H1 (cell line): ENCODE results near the gene RUVBL2. TPM values are rescaled to one million over a fixed set of nuclear protein-coding genes. Genes with fewer than 3 reads are reported as not detected.

ENCODE experiments used
- CTCF ChIA-PET: fragments of 300-600 bp; sonication (Branson Sonifier 250); formaldehyde crosslinking; loops from one replicate; lab custom pipeline; 2021; ENCODE audit not compliant: partially characterized antibody; lab: Charles Lee
- POLR2A ChIA-PET: fragments of 300-600 bp; sonication (Branson Sonifier 250); formaldehyde crosslinking; loops from one replicate; lab custom pipeline; 2021; ENCODE audit warnings: inconsistent platforms; ENCODE audit not compliant: partially characterized antibody; lab: Charles Lee
- DNase-seq, 2 experiments: peaks; one replicate each; pipeline versions ENCODE4 v3.0.0 to v3.0.0-alpha.2; 2010 to 2022; ENCODE audit warnings: low spot score in 2 of 2, low read depth in 1 of 2, mixed read lengths in 1 of 2
- FAIRE-seq: peaks from 2 replicates; lab custom pipeline; 2011; peaks lifted over from hg19 to GRCh38; lab: Jason Lieb, UNC
- H2AFZ ChIP-seq: 2 replicates; pipeline ENCODE4 v1.8.1; 2012; ENCODE audit warnings: low read length, inconsistent platforms
- H2AK5ac ChIP-seq: 2 replicates; pipeline ENCODE4 v1.6.1; 2013; ENCODE audit warnings: low read depth, low read length
- H2BK120ac ChIP-seq: replicated peaks from 2 replicates; pipeline ENCODE3; 2013; ENCODE audit warnings: low read depth, low read length, inconsistent platforms
- H2BK12ac ChIP-seq: 2 replicates; pipeline ENCODE4 v1.6.1; 2013; ENCODE audit warnings: low read depth, low read length
- H2BK15ac ChIP-seq: 2 replicates; pipeline ENCODE4 v1.6.1; 2013; ENCODE audit warnings: low read length
- H2BK20ac ChIP-seq: 2 replicates; pipeline ENCODE4 v1.6.1; 2013; ENCODE audit warnings: low read length
- H2BK5ac ChIP-seq: 2 replicates; pipeline ENCODE4 v1.6.1; 2013; ENCODE audit warnings: low read depth, low read length
- H3K14ac ChIP-seq: 2 replicates; pipeline ENCODE4 v1.6.1; 2013; ENCODE audit warnings: inconsistent platforms; ENCODE audit not compliant: insufficient read length
- H3K18ac ChIP-seq: 2 replicates; pipeline ENCODE4 v1.6.1; 2013; ENCODE audit warnings: low read length; ENCODE audit errors: extremely low read depth
- H3K23ac ChIP-seq: 2 replicates; pipeline ENCODE4 v1.6.1; 2013; ENCODE audit warnings: inconsistent platforms; ENCODE audit not compliant: insufficient read length
- H3K23me2 ChIP-seq: 2 replicates; pipeline ENCODE4 v1.6.1; 2013; ENCODE audit warnings: low read depth, low read length
- H3K27ac ChIP-seq: 2 replicates; pipeline ENCODE4 v1.6.1; 2011; ENCODE audit warnings: low read depth, low read length, inconsistent platforms
- H3K27me3 ChIP-seq, 4 experiments: replicated peaks in 1 of 4; 1 replicate in 1 of 4; 2 replicates in 3 of 4; pipeline versions ENCODE4 v1.6.1 to v1.8.1; 2011 to 2013; ENCODE audit warnings: low read length in 3 of 4, mild to moderate bottlenecking in 3 of 4, inconsistent platforms in 2 of 4, mixed read lengths in 2 of 4, moderate library complexity in 1 of 4; ENCODE audit not compliant: control insufficient read depth in 3 of 4, insufficient read depth in 3 of 4; ENCODE audit errors: extremely low read depth in 1 of 4
- H3K36me3 ChIP-seq, 4 experiments: 2 replicates each; pipeline versions ENCODE4 v1.6.1 to v1.8.1; 2011 to 2013; ENCODE audit warnings: mild to moderate bottlenecking in 4 of 4, low read length in 3 of 4, moderate library complexity in 2 of 4, control low read depth in 1 of 4, inconsistent platforms in 1 of 4; ENCODE audit not compliant: insufficient read depth in 4 of 4, control insufficient read depth in 2 of 4
- H3K4ac ChIP-seq: replicated peaks from 2 replicates; pipeline ENCODE3; 2013; ENCODE audit warnings: low read length, low read depth, mixed read lengths, inconsistent platforms; ENCODE audit not compliant: insufficient read length
- H3K4me1 ChIP-seq, 4 experiments: replicated peaks in 1 of 4; 1 replicate in 1 of 4; 2 replicates in 3 of 4; pipeline versions ENCODE4 v1.6.1 to v1.8.1; 2011 to 2013; ENCODE audit warnings: low read length in 3 of 4, inconsistent platforms in 2 of 4, mixed read lengths in 1 of 4; ENCODE audit not compliant: insufficient read depth in 4 of 4, control insufficient read depth in 3 of 4
- H3K4me2 ChIP-seq, 2 experiments: 2 replicates each; pipeline versions ENCODE4 v1.6.1 to v1.8.1; 2011 to 2013; ENCODE audit warnings: low read depth in 2 of 2, low read length in 2 of 2, control low read depth in 1 of 2, inconsistent platforms in 1 of 2, mild to moderate bottlenecking in 1 of 2; ENCODE audit not compliant: insufficient read depth in 1 of 2
- H3K4me3 ChIP-seq, 4 experiments: fragments of 200-600, 300-600 bp in 1 of 4; sonication (generic), shearing (Covaris generic), sonication (Bioruptor Twin) in 1 of 4; 2 replicates each; pipeline versions ENCODE4 v1.5.1 to v1.8.1; 2011 to 2016; ENCODE audit warnings: low read length in 4 of 4, low read depth in 3 of 4, control low read depth in 2 of 4, inconsistent platforms in 2 of 4, mild to moderate bottlenecking in 2 of 4, mixed read lengths in 1 of 4, moderate library complexity in 1 of 4; ENCODE audit not compliant: insufficient read depth in 2 of 4; ENCODE audit errors: extremely low read depth in 1 of 4
- H3K56ac ChIP-seq: replicated peaks from 2 replicates; pipeline ENCODE3; 2013; ENCODE audit warnings: low read depth, mild to moderate bottlenecking, mixed read lengths, low read length, inconsistent platforms; ENCODE audit not compliant: insufficient read length
- H3K79me1 ChIP-seq: 2 replicates; pipeline ENCODE4 v1.6.1; 2013; ENCODE audit warnings: low read depth, low read length, control low read depth
- H3K79me2 ChIP-seq, 2 experiments: 2 replicates each; pipeline versions ENCODE4 v1.6.1 to v1.8.1; 2012 to 2013; ENCODE audit warnings: low read length in 2 of 2, mild to moderate bottlenecking in 2 of 2, inconsistent platforms in 1 of 2; ENCODE audit not compliant: insufficient read depth in 2 of 2, control insufficient read depth in 1 of 2
- H3K9ac ChIP-seq, 4 experiments: replicated peaks in 1 of 4; 1 replicate in 1 of 4; 2 replicates in 3 of 4; pipeline versions ENCODE4 v1.6.1 to v1.8.1; 2011 to 2013; ENCODE audit warnings: low read depth in 3 of 4, low read length in 3 of 4, control low read depth in 2 of 4, mild to moderate bottlenecking in 2 of 4, moderate library complexity in 2 of 4, inconsistent platforms in 1 of 4; ENCODE audit errors: extremely low read depth in 1 of 4
- H3K9me3 ChIP-seq, 2 experiments: 2 replicates each; pipeline versions ENCODE4 v1.6.1 to v1.8.1; 2012 to 2013; ENCODE audit warnings: mild to moderate bottlenecking in 2 of 2, moderate library complexity in 2 of 2, control low read depth in 1 of 2, inconsistent platforms in 1 of 2, low read depth in 1 of 2, low read length in 1 of 2, mixed read lengths in 1 of 2; ENCODE audit not compliant: insufficient read depth in 2 of 2
- H4K20me1 ChIP-seq, 2 experiments: replicated peaks in 1 of 2; 2 replicates each; pipeline versions ENCODE3 to v1.8.1; 2011 to 2013; ENCODE audit warnings: inconsistent platforms in 2 of 2, low read length in 2 of 2, mild to moderate bottlenecking in 1 of 2; ENCODE audit not compliant: insufficient read depth in 2 of 2, control insufficient read depth in 1 of 2
- H4K5ac ChIP-seq: 2 replicates; pipeline ENCODE4 v1.6.1; 2013; ENCODE audit warnings: low read length, low read depth, mixed read lengths, inconsistent platforms; ENCODE audit not compliant: insufficient read length
- H4K8ac ChIP-seq: 2 replicates; pipeline ENCODE4 v1.8.0; 2013; ENCODE audit warnings: mild to moderate bottlenecking, moderate library complexity, low read length, inconsistent platforms; ENCODE audit not compliant: insufficient read depth; ENCODE audit errors: extremely low read depth
- H4K91ac ChIP-seq: replicated peaks from 2 replicates; pipeline ENCODE3; 2013; ENCODE audit warnings: low read length, mixed read lengths, inconsistent platforms; ENCODE audit not compliant: insufficient read length
- CREB1 ChIP-seq: IDR thresholded peaks from 2 replicates; pipeline ENCODE4 v1.6.1; 2012; ENCODE audit warnings: inconsistent platforms
- CTCF ChIP-seq, 3 experiments: IDR thresholded peaks; 1 replicate in 2 of 3; 2 replicates in 1 of 3; pipeline versions ENCODE4 v1.5.1 to v1.6.1; 2011; ENCODE audit warnings: low read length in 3 of 3, mild to moderate bottlenecking in 3 of 3, inconsistent platforms in 2 of 3, low read depth in 1 of 3, moderate library complexity in 1 of 3; ENCODE audit not compliant: insufficient read depth in 1 of 3; ENCODE audit errors: control extremely low read depth in 1 of 3
- RXRA ChIP-seq: IDR thresholded peaks from 2 replicates; pipeline ENCODE4 v1.6.1; 2011; ENCODE audit warnings: low read depth, mild to moderate bottlenecking, low read length, moderate library complexity; ENCODE audit not compliant: insufficient read depth
- WGBS, 2 experiments: shearing (Covaris generic) in 1 of 2; methylation state at CpG; one replicate each; pipeline versions ENCODE4 v1.1.6 to v1.1.7; 2013 to 2015; ENCODE audit warnings: low lambda C conversion rate in 2 of 2, mixed read lengths in 2 of 2, inconsistent platforms in 1 of 2, low coverage in 1 of 2, missing lambda C conversion rate in 1 of 2; ENCODE audit not compliant: insufficient replicate concordance in 2 of 2, insufficient coverage in 1 of 2, insufficient read length in 1 of 2; ENCODE audit errors: extremely low coverage in 1 of 2, missing lambda C conversion rate in 1 of 2; 5-methylcytosine and 5-hydroxymethylcytosine counted together
- polyA plus RNA-seq, 7 experiments: library from polyadenylated mRNA; depleted of rRNA in 3 of 7; stranded (reverse) in 5 of 7; unstranded in 2 of 7; fragments of >200 nt in 5 of 7; fragments of 200-250 nt in 2 of 7; gene quantifications; 1 replicate in 5 of 7; 2 replicates in 1 of 7; 4 replicates in 1 of 7; pipeline versions ENCODE4 v1.2.1 to v1.2.3, GENCODE V29; 2011 to 2013; ENCODE audit warnings: missing spikeins in 2 of 7, mixed read lengths in 2 of 7
- total RNA-seq: library from RNA; stranded (reverse); fragmentation: NEBNext Ultra II Directional; extraction: Animal tissue kit (Norgen Biotek cat#: 25700); gene quantifications from 2 replicates; pipeline ENCODE4 v1.2.1, GENCODE V29; 2021

RUVBL2 gene
- total and polyA plus RNA-seq, 2 of the 8 experiments (the other 6 are each of a cell fraction or from before 2014, with no cell fraction given): 152 to 247 TPM

- Histone ChIP-seq H3K4me1 (peaks cover 0 to 17% (median 8%) of the 10 kb centered on the region in 4 experiments; a peak in 5 of 7 replicates), H3K9ac (no peak within 1 kb of the TSS), H4K20me1 (peaks cover 0 to 2% of the 10 kb centered on the region in 2 experiments), H2BK15ac (no peak within 1 kb of the TSS), H3K36me3 (peaks cover 5 to 19% (median 10%) of the 10 kb centered on the region in 4 experiments; a peak in 7 of 8 replicates), H3K4me2 (peak within 1 kb of the TSS; percentile 78 to 82), H3K23ac (no peak within 1 kb of the TSS), H3K79me2 (no peaks in the 10 kb centered on the region), H3K27me3 (peaks cover 0 to 15% (median 12%) of the 10 kb centered on the region in 4 experiments; a peak in 6 of 7 replicates), H2BK5ac (no peak within 1 kb of the TSS), H3K23me2 (peaks cover 6% of the 10 kb centered on the region; the same call in 1 of the 2 replicates), H3K79me1 (no peaks in the 10 kb centered on the region), H2AK5ac (no peak within 1 kb of the TSS), H4K91ac (no peak within 1 kb of the TSS), H3K9me3 (no peaks in the 10 kb centered on the region), H3K18ac (peak within 1 kb of the TSS; percentile 2; the same call in 1 of the 2 replicates), H4K5ac (no peak within 1 kb of the TSS), H4K8ac (no peak within 1 kb of the TSS), H2BK20ac (no peak within 1 kb of the TSS), H3K27ac (no peak within 1 kb of the TSS), H3K14ac (no peak within 1 kb of the TSS), H2BK12ac (no peak within 1 kb of the TSS), H2AFZ (no peak within 1 kb of the TSS), H3K4me3 (peak within 1 kb of the TSS; percentile 27 to 68 (median 40)), H2BK120ac (no peak within 1 kb of the TSS), H3K56ac (no peak within 1 kb of the TSS), H3K4ac (no peak within 1 kb of the TSS)
- TF ChIP-seq RXRA (no peak), CREB1 (no peak), CTCF (IDR thresholded peaks at IDR 0.05; ENCODE audit: control extremely low read depth in 1 of 3, insufficient read depth in 1 of 3, low read depth in 1 of 3, low read length in 3 of 3) (peak; percentile 0 to 38 (median 30); a peak in 3 of 4 replicates)
- DNase-seq: no peak
- CTCF ChIA-PET: interaction anchor here (0.7 to 8.1 kb wide), 5 partner anchors 9 to 229 kb away, joined by 3 to 46 read pairs (median 6); no protein-coding TSS in a partner anchor
- 68% methylated on average over 17 of the region's 17 CpGs; no CpG with 5 or more reads in 1 of the 2 experiments for WGBS, 2 experiments
- POLR2A ChIA-PET: interaction anchor here (0.6 to 1.5 kb wide), 3 partner anchors 17 to 46 kb away, joined by 3 to 4 read pairs (median 3); no protein-coding TSS in a partner anchor
- no peak for FAIRE-seq
These were observed 23.5 kb downstream of the RUVBL2 start, which contains the start of gene LHB for GRCh38 chr19:49017041-49017665. Gene LHB (minus strand): TSS chr19:49017091. CDS start chr19:49017081, 10 bp downstream.
